Karpas-422 (cell line): ENCODE measurements around the gene CYP26C1. TPM values are rescaled to one million over a fixed set of nuclear protein-coding genes. Genes with fewer than 3 reads are reported as not detected.
"Not testable (repeated sequence)": the region's sequence is repeated elsewhere in the genome, so short reads cannot be mapped to it uniquely, and the experiment has no call there.

Experiments used
- DNase-seq: peaks from one replicate; pipeline ENCODE4 v3.0.0-alpha.2; 2015
- H2AFZ ChIP-seq: fragments of 200-600 bp; sonication (generic); 2 replicates; pipeline ENCODE4 v1.6.1; 2014; ENCODE audit warnings: antibody characterized with exemption, low read length, mixed read lengths
- H3K27ac ChIP-seq: fragments of 200-600 bp; sonication (generic); 2 replicates; pipeline ENCODE4 v1.5.1; 2014; ENCODE audit warnings: mild to moderate bottlenecking, low read length, moderate library complexity
- H3K27me3 ChIP-seq: fragments of 200-600 bp; sonication (generic); 2 replicates; pipeline ENCODE4 v1.6.1; 2014; ENCODE audit warnings: low read length, mixed read lengths
- H3K36me3 ChIP-seq: fragments of 200-600 bp; sonication (generic); 2 replicates; pipeline ENCODE4 v1.6.1; 2014; ENCODE audit warnings: low read length, mixed read lengths; ENCODE audit not compliant: insufficient read depth
- H3K4me1 ChIP-seq: fragments of 200-600 bp; sonication (generic); 2 replicates; pipeline ENCODE4 v1.6.1; 2014; ENCODE audit warnings: mild to moderate bottlenecking, low read length, mixed read lengths
- H3K4me2 ChIP-seq: fragments of 200-600 bp; sonication (generic); 2 replicates; pipeline ENCODE4 v1.6.1; 2014; ENCODE audit warnings: low read length, low read depth, mild to moderate bottlenecking; ENCODE audit not compliant: poor library complexity, severe bottlenecking
- H3K4me3 ChIP-seq: fragments of 200-600 bp; sonication (generic); 2 replicates; pipeline ENCODE4 v1.5.1; 2014; ENCODE audit warnings: mild to moderate bottlenecking, antibody characterized with exemption, low read length, mixed read lengths
- H3K79me2 ChIP-seq: fragments of 200-600 bp; sonication (generic); 2 replicates; pipeline ENCODE4 v1.6.1; 2014; ENCODE audit warnings: mild to moderate bottlenecking, low read length, mixed read lengths
- H3K9ac ChIP-seq: fragments of 200-600 bp; sonication (generic); 2 replicates; pipeline ENCODE4 v1.6.0; 2014; ENCODE audit warnings: low read length
- H3K9me2 ChIP-seq: fragments of 200-600 bp; sonication (generic), shearing (Covaris generic); replicated peaks from 2 replicates; pipeline ENCODE4 v1.6.0; 2014; ENCODE audit warnings: mild to moderate bottlenecking, low read length, moderate library complexity; ENCODE audit not compliant: insufficient read depth
- H3K9me3 ChIP-seq: fragments of 300-700, 200-600 bp; sonication (generic); 2 replicates; pipeline ENCODE4 v1.6.1; 2014; ENCODE audit warnings: low read length, mixed read lengths
- H4K20me1 ChIP-seq: fragments of 200-600 bp; sonication (generic); 2 replicates; pipeline ENCODE4 v1.6.1; 2014; ENCODE audit warnings: mild to moderate bottlenecking, antibody characterized with exemption, low read length, low read depth; ENCODE audit not compliant: insufficient read depth
- total RNA-seq: library from RNA; depleted of rRNA; stranded (reverse); fragments of >200 nt; shearing (Covaris generic); gene quantifications from 2 replicates; pipeline ENCODE4 v1.2.3, GENCODE V29; 2014; ENCODE audit warnings: low replicate concordance

The CYP26C1 gene
- total RNA-seq, 1 experiment from 2014 or later = 0.30 TPM

DNA sequence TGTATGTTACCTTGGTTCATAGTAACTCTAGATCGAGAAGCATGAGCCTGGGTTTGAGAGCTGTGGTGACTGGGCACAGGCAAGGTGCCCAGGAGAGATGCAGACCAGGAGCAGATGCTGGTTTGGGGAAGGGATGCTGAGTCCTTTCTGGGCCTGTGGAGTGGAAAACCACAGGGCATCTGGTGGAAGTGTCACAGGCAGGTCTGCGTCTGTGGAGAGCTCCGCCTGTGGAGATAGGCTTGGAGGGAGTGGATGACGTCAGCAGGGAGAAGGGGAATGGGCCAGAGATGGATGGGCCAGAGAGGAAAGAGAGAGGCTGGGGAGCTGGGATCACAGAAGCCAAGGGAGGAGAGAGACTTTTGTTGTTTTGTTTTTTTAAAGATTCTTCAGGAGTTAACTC, 27.9 kb downstream of the CYP26C1 start:
- Histone ChIP-seq H3K4me1 (no peaks in the 10 kb centered on the region), H3K4me2 (no peak overlapping the region), H3K4me3 (no peak overlapping the region), H3K9me3 (no peaks in the 10 kb centered on the region), H3K9me2 (no peaks in the 10 kb centered on the region), H3K27me3 (no peaks in the 10 kb centered on the region), H3K9ac (no peak overlapping the region), H2AFZ (no peak overlapping the region), H3K27ac (no peak overlapping the region), H3K79me2 (no peaks in the 10 kb centered on the region), H4K20me1 (no peaks in the 10 kb centered on the region), H3K36me3 (no peaks in the 10 kb centered on the region)
- no peak for DNase-seq

DNA sequence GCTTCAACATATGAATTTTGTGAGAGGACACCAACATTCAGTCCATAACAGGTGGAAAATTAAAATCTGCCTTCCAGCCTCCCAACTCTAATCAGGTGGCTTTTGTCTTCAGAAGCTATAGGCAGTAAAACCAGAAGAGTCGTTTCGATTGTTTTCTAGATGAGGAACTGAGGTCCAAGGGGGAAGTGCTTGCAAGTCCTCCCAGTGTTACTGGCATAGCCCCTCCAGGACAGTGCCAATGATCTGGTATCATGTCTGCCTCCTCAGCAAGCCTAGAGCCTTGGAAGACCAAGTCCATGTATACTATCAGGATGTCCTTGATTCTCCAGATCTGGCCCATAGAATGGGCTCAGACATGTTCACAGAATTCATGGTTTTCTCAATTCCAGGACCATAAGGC, 30.0 kb downstream of the CYP26C1 start:
- Histone ChIP-seq H3K27ac (no peak overlapping the region), H3K4me3 (no peak overlapping the region), H4K20me1 (no peaks in the 10 kb centered on the region), H3K4me1 (no peaks in the 10 kb centered on the region), H3K79me2 (no peaks in the 10 kb centered on the region), H2AFZ (no peak overlapping the region), H3K36me3 (no peaks in the 10 kb centered on the region), H3K9me2 (no peaks in the 10 kb centered on the region), H3K9me3 (no peaks in the 10 kb centered on the region), H3K9ac (no peak overlapping the region), H3K27me3 (no peaks in the 10 kb centered on the region), H3K4me2 (no peak overlapping the region)
- no peak for DNase-seq

DNA sequence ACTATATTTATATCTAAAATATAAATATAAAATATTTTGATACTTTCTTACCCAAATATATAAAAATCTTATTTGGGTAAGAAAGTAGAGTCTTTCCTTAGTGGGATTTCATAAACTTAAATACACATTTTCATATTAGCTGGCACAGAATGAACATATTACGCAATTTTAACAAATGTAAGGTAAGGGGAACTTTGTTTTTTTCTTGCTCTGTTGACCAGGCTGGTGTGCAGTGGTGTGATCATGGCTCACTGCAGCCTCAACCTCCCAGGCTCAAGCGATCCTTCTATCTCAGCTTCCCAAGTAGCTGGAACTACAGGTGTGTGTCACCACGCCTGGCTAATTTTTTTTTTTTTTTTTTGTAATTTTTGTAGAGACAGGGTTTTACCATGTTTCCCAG, 31.4 kb downstream of the CYP26C1 start:
- no peaks in the 10 kb centered on the region for H3K9me3 ChIP-seq
- H3K4me3 ChIP-seq = no peak overlapping the region
- H3K4me1 ChIP-seq = no peaks in the 10 kb centered on the region
- H4K20me1 ChIP-seq = no peaks in the 10 kb centered on the region
- H2AFZ ChIP-seq = no peak overlapping the region
- H3K4me2 ChIP-seq = no peak overlapping the region
- H3K9me2 ChIP-seq = no peaks in the 10 kb centered on the region
- no peaks in the 10 kb centered on the region for H3K27me3 ChIP-seq
- no peak overlapping the region for H3K9ac ChIP-seq
- no peak for DNase-seq
- H3K79me2 ChIP-seq = no peaks in the 10 kb centered on the region
- H3K27ac ChIP-seq = no peak overlapping the region
- no peaks in the 10 kb centered on the region for H3K36me3 ChIP-seq

DNA sequence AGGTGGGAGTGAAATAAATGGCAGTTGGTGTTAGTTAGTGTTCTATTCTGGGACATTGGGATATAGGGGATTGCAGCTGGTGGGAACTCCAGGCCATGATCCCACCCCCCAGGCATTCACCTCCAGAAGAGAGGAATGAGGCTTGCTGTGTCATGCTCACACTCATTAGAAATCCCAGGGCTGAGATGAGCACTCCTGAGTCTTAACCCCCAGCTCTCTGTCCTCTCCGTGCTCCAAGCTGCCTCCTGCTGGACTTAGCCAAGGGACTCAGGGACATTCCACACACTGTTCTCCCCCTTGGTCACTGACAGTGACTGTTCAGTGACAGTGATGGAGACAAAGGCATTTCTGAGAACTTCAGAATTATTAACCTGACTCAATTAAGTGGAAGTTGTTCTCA, 34.6 kb downstream of the CYP26C1 start:
- H4K20me1 ChIP-seq = no peaks in the 10 kb centered on the region
- no peaks in the 10 kb centered on the region for H3K9me3 ChIP-seq
- H3K9me2 ChIP-seq = no peaks in the 10 kb centered on the region
- H3K4me3 ChIP-seq = no peak overlapping the region
- H3K9ac ChIP-seq = no peak overlapping the region
- no peaks in the 10 kb centered on the region for H3K27me3 ChIP-seq
- H3K4me1 ChIP-seq = no peaks in the 10 kb centered on the region
- H2AFZ ChIP-seq = no peak overlapping the region
- no peak overlapping the region for H3K27ac ChIP-seq
- DNase-seq = no peak
- no peaks in the 10 kb centered on the region for H3K36me3 ChIP-seq
- no peak overlapping the region for H3K4me2 ChIP-seq
- no peaks in the 10 kb centered on the region for H3K79me2 ChIP-seq

DNA sequence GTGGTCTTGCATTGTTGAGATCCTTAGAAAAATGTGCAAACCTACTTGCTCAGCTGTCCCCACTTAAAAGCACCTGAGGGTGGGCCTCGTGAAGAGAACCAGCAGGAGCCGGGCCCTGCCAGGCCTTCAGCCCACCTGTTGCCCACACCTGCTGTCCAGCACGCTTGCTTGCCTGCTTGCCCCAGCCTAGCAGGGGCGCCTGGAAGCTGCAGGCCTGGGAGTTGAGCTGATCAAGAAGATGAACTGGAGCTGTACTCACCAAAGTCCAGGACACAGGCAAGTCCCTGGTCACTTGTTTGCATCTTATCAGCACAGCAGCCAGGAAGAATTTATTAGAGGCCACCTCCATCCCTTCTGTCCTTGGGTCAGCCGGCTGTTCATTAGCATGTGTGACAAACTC, 36.3 kb downstream of the CYP26C1 start:
- Histone ChIP-seq H3K27ac (no peak overlapping the region), H3K9me3 (no peaks in the 10 kb centered on the region), H3K4me2 (no peak overlapping the region), H3K27me3 (no peaks in the 10 kb centered on the region), H3K36me3 (no peaks in the 10 kb centered on the region), H3K79me2 (no peaks in the 10 kb centered on the region), H2AFZ (no peak overlapping the region), H3K9me2 (no peaks in the 10 kb centered on the region), H3K4me1 (no peaks in the 10 kb centered on the region), H3K9ac (no peak overlapping the region), H4K20me1 (no peaks in the 10 kb centered on the region), H3K4me3 (no peak overlapping the region)
- no peak for DNase-seq

GRCh38 chr10:93097386-93097785, 36.8 kb downstream of the CYP26C1 start:
- no peak overlapping the region for H3K9ac ChIP-seq

GRCh38 chr10:93098816-93099215, 38.2 kb downstream of the CYP26C1 start:
- no peak overlapping the region for H3K9ac ChIP-seq
- no peak overlapping the region for H3K4me2 ChIP-seq
- H2AFZ ChIP-seq = no peak overlapping the region
- no peaks in the 10 kb centered on the region for H4K20me1 ChIP-seq
- no peaks in the 10 kb centered on the region for H3K36me3 ChIP-seq
- no peaks in the 10 kb centered on the region for H3K9me2 ChIP-seq
- no peaks in the 10 kb centered on the region for H3K79me2 ChIP-seq
- H3K27ac ChIP-seq = no peak overlapping the region
- no peaks in the 10 kb centered on the region for H3K27me3 ChIP-seq
- H3K4me1 ChIP-seq = no peaks in the 10 kb centered on the region
- no peak overlapping the region for H3K4me3 ChIP-seq
- no peak for DNase-seq
- no peaks in the 10 kb centered on the region for H3K9me3 ChIP-seq

More at GRCh38 chr10:93097386-93097785, 36.8 kb downstream of the CYP26C1 start:
- H3K79me2 ChIP-seq = no peaks in the 10 kb centered on the region
- DNase-seq = no peak
- H3K4me3 ChIP-seq = no peak overlapping the region
- no peaks in the 10 kb centered on the region for H3K9me3 ChIP-seq
- no peak overlapping the region for H3K27ac ChIP-seq
- H3K4me2 ChIP-seq = no peak overlapping the region
- H3K9me2 ChIP-seq = no peaks in the 10 kb centered on the region
- no peaks in the 10 kb centered on the region for H3K27me3 ChIP-seq
- H3K4me1 ChIP-seq = no peaks in the 10 kb centered on the region
- H2AFZ ChIP-seq = no peak overlapping the region
- H4K20me1 ChIP-seq = no peaks in the 10 kb centered on the region
- H3K36me3 ChIP-seq = no peaks in the 10 kb centered on the region

- Histone ChIP-seq H3K9me3 (no peaks in the 10 kb centered on the region), H3K27ac (no peak overlapping the region), H3K4me2 (no peak overlapping the region), H3K36me3 (no peaks in the 10 kb centered on the region), H4K20me1 (no peaks in the 10 kb centered on the region), H3K9ac (no peak overlapping the region), H2AFZ (no peak overlapping the region), H3K9me2 (no peaks in the 10 kb centered on the region), H3K4me1 (no peaks in the 10 kb centered on the region), H3K79me2 (no peaks in the 10 kb centered on the region), H3K4me3 (no peak overlapping the region), H3K27me3 (no peaks in the 10 kb centered on the region)
- no peak for DNase-seq
Observed at GRCh38 chr10:93099670-93100069, 39.1 kb downstream of the CYP26C1 start.

GRCh38 chr10:93101148-93101547, 40.5 kb downstream of the CYP26C1 start:
- not testable (repeated sequence) for H4K20me1 ChIP-seq, H3K9me3 ChIP-seq, H3K4me1 ChIP-seq, H3K9ac ChIP-seq, DNase-seq, H3K27me3 ChIP-seq, H3K27ac ChIP-seq, H3K9me2 ChIP-seq, H3K4me2 ChIP-seq, H3K4me3 ChIP-seq, H2AFZ ChIP-seq, H3K79me2 ChIP-seq, H3K36me3 ChIP-seq
